H7 (cell line): ENCODE results near the gene UNC45A. TPM values are rescaled to one million over a fixed set of nuclear protein-coding genes. Genes with fewer than 3 reads are reported as not detected.
"Not testable (repeated sequence)": the region's sequence is repeated elsewhere in the genome, so short reads cannot be mapped to it uniquely, and the experiment has no call there.

Source experiments
- DNase-seq: peaks from one replicate; pipeline ENCODE4 v3.0.0; 2012
- H3K27me3 ChIP-seq: 2 replicates; pipeline ENCODE4 v1.6.0; 2011; ENCODE audit warnings: mild to moderate bottlenecking, low read length; ENCODE audit not compliant: control insufficient read depth, insufficient read depth
- H3K36me3 ChIP-seq: replicated peaks from 2 replicates; pipeline ENCODE4 v1.5.1; 2011; ENCODE audit warnings: low read length; ENCODE audit not compliant: control insufficient read depth, insufficient read depth
- H3K4me3 ChIP-seq: 2 replicates; pipeline ENCODE4 v1.5.1; 2011; ENCODE audit warnings: low read depth, mild to moderate bottlenecking, control low read depth, low read length, moderate library complexity; ENCODE audit not compliant: insufficient read depth
- total RNA-seq: library from RNA; depleted of rRNA; stranded (reverse); fragments of >200 nt; shearing (Covaris generic); gene quantifications from 2 replicates; pipeline ENCODE4 v1.2.3, GENCODE V29; 2014

Gene UNC45A
- total RNA-seq, 1 experiment from 2014 or later: 85.9 TPM

DNA sequence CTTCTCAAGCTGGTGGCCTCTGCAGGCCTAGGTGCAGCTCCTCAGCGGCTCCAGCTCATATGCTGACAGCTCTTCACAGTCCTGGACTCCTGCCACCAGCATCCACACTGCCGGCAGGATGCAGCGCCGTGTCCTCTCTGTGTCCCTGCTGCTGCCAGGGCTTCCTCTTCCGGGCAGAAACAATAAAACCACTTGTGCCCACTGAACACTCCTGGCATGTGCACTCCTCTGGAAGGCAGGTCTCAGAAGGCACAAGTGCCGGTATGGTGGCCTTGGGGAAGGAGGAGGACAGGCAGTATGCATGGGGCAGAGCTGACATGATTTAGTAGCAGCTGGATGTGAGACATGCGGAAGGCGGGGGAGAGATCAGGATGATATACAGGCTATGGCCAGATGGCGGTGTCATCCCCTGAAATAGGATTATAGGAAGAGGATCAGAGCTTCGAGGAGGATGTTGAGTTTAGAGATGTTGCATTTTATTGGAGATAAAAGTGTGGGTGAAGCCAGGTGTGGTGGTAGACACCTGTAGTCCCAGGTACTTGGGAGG lies 39.4 kb upstream of the UNC45A start:
- no peak overlapping the region for H3K4me3 ChIP-seq
- no peaks in the 10 kb centered on the region; the same call in 1 of the 2 replicates for H3K36me3 ChIP-seq
- H3K27me3 ChIP-seq: no peaks in the 10 kb centered on the region
- peak; percentile 68 for DNase-seq

DNA sequence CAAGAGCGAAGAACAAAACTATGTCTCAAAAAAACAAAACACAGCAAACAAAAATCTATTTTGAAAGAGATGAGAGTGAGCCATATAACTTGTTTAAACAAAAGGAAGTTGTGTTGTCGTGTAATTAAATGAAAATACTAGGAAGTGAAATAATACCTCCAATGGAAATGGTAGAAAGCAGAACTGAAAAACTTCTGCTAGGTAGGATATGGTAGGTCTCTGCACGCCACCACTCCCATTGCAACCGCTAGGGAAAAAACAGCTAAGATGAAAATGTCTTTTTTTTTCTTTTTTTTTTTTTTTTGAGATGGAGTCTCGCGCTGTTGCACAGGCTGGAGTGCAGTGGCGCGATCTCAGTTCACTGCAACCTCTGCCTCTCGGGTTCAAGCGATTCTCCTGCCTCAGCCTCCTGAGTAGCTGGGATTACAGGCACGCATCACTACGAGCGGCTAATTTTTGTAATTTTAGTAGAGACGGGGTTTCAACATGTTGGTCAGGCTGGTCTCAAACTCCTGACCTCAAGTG lies 37.9 kb upstream of the UNC45A start:
- H3K36me3 ChIP-seq, H3K27me3 ChIP-seq, DNase-seq, H3K4me3 ChIP-seq: not testable (repeated sequence)

DNA sequence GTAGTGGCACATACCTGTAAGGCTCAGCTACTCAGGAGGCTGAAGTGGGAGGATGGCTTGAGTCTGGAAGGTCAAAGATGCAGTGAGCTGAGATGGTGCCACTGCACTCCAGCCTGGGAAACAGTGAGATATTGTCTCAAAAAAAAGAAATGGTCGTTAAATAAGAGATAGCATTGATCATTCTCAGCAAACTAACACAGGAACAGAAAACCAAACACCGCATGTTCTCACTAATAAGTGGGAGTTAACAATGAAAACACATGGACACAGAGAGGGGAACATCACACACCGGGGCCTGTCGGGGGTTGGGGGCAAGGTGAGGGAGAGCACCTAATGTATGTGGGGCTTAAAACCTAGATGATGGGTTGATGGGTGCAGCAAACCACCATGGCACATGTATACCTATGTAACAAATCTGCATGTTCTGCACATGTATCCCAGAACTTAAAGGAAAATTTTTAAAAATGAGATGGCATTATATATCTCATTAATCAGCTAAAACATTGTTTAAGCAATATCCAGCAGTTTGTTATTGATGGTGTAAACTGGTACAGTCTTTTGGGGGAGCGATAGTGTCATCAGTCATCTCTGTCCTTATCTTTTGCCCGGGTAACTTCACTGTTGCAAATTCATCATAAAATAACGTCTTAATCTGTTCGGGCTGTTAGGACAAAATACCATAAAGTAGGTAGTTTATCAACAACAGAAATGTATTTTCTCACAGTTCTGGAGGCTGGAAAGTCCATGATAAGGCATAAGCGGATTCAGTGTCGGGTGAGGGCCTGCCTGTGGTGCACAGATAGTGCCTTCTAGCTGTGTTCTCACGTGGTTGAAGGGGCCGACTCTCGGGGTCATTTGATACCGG lies 33.7 kb upstream of the UNC45A start:
- peaks cover 11% of the 10 kb centered on the region for H3K27me3 ChIP-seq
- no peaks in the 10 kb centered on the region; the same call in 1 of the 2 replicates for H3K36me3 ChIP-seq
- H3K4me3 ChIP-seq: no peak overlapping the region
- no peak for DNase-seq

DNA sequence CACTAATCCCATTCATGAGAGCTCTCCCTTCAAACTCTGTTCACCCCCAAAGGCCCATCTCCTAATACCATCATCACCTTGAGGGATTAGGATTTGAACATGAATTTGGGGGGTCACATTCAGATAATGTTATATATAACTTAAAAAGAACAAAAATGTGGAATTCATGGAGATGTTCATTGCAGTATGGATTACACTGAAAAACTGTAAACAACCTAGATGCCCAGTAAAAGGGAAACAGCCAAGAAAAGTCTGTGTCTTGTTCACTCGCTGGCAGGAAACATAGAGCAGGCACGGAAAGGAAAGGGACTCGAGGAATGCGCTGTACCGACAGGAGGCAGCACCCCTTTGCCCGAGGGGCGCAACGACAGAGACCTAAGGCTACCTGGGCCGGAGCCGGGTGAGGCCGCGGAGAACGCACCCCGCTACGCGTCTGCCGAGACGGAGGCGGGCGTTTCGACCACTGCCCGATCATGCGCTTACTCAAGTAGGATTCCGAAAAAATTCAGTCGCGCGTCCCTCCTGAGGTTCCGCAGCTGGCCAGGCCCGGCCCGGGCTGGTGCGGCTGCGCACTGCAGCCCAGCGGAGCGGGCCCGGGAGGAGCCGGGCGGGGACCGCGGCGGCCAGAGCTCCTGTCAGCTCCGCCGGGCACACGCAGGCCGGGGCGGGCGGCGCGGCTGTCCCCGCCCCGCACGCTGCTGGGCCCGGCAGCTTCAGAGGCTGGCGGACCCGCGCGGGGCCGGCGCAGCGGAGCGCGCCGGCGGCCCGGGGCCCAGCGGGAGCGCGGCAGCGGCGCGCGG lies 32.8 kb upstream of the UNC45A start:
- DNase-seq: peak; percentile 99
- peak overlapping the region; percentile 76 for H3K4me3 ChIP-seq
- H3K36me3 ChIP-seq: no peaks in the 10 kb centered on the region; the same call in 1 of the 2 replicates
- peaks cover 11% of the 10 kb centered on the region for H3K27me3 ChIP-seq

DNA sequence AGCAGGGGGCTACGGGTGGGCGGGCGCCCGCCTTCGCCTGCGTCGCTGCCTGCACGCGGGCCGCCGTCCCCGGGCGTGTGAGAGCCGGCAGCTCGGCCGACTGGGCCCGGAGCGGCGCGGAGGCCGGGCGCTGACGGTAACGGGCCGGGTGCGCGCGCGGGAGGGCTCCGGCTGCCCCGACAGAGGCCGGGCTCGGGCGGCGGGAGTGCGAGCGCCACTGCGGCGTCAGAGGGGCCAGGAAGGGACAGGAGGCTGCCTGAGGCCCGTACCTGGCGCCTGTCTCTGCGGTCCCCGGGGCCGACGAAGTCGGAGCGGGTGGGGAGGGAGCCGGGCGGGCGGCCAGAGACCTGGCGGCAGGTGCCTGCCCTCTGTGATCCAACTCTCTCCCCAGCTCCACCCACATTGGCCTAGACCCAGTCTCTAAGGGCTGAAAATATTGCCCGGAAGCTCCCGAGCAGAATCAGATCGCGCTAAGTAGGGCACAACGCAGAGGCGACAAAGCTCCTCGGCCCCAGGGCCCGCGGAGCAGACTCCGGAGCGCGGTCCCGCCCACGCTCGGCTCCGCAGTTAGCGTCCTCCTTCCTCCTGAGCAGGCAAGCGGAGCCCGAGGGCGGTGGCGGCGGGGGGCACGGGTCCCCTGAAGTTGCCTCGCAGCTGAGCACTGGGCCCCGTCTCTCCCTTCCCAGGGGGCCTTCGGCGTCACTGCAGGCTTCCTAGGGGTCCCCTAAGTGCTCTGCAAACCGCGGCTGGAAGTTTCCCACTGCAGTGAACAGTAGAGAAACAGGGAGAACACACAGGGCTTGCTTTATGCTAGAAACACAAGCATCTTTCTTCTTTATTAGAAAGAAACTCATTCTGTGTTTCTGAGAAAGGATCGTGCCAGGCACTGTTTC lies 32.0 kb upstream of the UNC45A start, which contains the start of gene MAN2A2:
Gene MAN2A2, plus strand, starts transcription at position 463 of the 893 bp plus-strand sequence. CDS start 906 bp downstream, outside the sequence.
- Histone ChIP-seq H3K36me3 (peaks cover 1% of the 10 kb centered on the region), H3K27me3 (peaks cover 11% of the 10 kb centered on the region), H3K4me3 (peak within 1 kb of the TSS; percentile 76)
- DNase-seq: peak; percentile 91

DNA sequence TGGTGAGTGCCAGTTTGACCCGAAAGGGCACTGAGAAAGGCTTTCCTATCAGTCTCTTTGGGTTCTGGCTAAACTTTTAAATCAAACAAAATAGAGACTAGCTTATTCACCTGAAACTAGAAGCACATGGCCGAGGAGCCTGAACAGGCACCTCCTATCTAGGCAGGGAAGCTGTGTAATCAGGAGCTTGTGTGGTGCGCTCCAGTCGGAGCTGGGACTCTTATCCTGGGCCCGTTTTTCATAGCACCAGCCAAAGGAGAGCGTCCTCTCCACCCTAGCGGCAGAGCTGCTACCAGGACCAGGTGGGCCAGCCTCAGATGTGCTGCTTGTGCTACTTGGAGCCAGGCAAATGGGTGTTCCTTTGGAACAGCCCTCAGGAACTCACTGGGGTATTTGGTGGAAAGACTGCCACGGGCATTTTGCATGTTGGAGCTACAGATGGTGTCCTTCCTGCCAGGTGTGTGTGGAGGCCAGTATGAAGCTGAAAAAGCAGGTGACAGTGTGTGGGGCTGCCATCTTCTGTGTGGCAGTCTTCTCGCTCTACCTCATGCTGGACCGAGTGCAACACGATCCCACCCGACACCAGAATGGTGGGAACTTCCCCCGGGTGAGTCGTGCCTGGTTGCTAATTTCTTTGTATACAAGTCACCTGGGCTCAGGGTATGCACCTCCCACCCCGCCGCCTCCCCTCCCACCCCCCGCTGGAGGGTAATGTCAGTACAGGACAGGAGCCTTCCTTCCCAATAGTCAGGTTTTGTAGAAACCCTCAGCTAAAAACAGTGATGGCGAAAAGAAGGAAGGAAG lies 31.1 kb upstream of the UNC45A start:
- Histone ChIP-seq H3K36me3 (peaks cover 1% of the 10 kb centered on the region), H3K4me3 (peak overlapping the region; percentile 76), H3K27me3 (peaks cover 11% of the 10 kb centered on the region)
- DNase-seq: peak; percentile 88

DNA sequence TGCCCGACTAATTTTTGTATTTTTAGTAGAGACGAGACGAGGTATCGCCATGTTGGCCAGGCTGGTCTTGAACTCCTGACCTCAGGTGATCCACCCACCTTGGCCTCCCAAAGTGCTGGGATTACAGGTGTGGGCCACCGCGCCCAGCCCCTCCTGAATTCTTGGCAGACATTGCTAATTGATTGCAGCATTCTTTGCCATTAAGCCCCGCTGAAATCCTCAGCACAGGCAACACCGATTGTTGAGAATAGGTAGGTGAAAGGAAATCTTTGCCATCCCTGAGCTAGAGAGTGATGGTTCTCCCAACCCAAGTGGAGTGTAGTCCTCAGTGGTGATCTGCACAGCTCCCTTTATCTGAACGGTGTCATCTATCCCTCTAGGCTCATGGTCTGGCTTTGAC lies 30.3 kb upstream of the UNC45A start:
- H3K36me3 ChIP-seq: peaks cover 1% of the 10 kb centered on the region
- H3K4me3 ChIP-seq: no peak overlapping the region
- H3K27me3 ChIP-seq: peaks cover 11% of the 10 kb centered on the region
- DNase-seq: no peak

DNA sequence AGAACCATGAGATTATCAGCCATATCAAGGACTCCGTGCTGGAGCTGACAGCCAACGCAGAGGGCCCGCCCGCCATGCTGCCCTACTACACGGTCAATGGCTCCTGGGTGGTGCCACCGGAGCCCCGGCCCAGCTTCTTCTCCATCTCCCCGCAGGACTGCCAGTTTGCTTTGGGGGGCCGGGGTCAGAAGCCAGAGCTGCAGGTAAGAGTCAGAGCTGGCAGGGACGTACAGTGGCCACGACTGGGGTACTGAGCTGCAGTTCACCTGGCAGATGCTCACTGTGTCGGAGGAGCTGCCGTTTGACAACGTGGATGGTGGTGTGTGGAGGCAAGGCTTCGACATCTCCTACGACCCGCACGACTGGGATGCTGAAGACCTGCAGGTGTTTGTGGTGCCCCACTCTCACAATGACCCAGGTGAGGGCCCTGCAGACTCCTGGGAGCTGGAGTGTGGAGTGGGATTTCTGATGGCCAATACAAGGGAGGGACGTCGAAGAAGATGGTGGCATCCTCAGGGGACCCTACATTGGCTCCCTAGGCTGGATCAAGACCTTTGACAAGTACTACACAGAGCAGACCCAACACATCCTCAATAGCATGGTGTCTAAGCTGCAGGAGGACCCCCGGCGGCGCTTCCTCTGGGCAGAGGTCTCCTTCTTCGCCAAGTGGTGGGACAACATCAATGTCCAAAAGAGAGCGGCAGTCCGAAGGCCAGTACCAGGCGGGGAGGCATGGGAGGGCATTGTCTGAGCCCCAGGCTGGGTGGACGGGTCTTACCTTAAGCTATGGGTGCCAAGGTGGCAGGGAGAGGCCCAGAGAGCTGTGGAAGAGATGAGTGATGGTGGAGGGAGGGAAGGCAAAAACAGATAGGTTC lies 29.5 kb upstream of the UNC45A start:
- DNase-seq: no peak
- H3K36me3 ChIP-seq: peaks cover 1% of the 10 kb centered on the region
- H3K27me3 ChIP-seq: peaks cover 11% of the 10 kb centered on the region
- no peak overlapping the region for H3K4me3 ChIP-seq

DNA sequence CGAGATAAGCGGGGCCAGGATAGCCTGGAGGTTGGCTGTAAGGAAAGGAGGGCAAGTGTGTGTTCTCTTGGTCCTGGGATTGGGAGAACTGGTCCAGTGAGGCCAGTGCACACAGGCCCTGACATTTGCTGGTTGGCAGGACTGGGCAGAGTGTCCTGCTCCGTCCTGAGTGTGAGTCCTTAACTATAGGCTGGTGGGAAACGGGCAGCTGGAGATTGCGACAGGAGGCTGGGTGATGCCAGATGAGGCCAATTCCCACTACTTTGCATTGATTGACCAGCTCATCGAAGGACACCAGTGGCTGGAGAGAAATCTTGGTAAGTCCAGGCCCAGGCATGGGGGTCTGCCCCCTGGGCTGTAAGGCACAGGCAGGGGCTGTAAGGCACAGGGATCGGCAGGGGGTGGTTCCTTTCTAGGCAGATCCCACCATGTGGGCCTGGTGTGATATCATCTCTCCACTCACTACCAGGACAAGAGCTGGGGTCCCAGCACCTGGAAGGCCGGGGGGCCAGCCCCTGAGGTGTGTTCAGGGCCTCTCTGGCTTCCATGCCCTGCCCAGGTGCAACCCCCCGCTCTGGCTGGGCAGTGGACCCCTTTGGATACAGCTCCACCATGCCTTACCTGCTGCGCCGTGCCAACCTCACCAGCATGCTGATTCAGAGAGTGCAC lies 28.8 kb upstream of the UNC45A start:
- DNase-seq: no peak
- peaks cover 11% of the 10 kb centered on the region for H3K27me3 ChIP-seq
- H3K4me3 ChIP-seq: no peak overlapping the region
- peaks cover 1% of the 10 kb centered on the region for H3K36me3 ChIP-seq

DNA sequence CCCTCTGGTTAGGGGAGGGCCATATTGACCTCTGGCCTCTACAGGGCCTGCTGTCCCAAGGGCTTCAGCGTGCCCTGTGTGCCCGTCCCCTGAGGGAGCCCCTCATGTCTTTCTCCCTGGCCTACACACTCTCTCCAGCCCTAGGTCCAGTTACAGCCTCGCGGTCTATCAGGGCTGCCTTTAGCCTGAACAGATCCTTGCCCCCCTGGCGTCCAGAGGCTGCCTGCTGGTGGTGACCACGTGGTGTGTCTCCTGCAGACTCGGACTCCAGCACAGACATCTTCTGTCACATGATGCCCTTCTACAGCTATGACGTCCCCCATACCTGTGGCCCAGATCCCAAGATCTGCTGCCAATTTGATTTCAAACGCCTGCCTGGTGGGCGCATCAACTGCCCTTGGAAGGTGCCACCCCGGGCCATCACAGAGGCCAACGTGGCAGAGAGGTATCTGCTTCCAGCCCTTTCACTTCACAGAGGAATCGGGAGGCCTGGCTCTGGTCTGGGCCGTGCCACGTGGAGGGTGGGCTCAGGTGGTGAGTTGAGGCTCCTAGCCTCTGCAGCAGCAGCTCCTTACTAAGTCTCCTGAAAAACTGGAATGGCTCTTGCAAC lies 27.9 kb upstream of the UNC45A start:
- peaks cover 1% of the 10 kb centered on the region for H3K36me3 ChIP-seq
- peaks cover 11% of the 10 kb centered on the region for H3K27me3 ChIP-seq
- no peak overlapping the region for H3K4me3 ChIP-seq
- no peak for DNase-seq

DNA sequence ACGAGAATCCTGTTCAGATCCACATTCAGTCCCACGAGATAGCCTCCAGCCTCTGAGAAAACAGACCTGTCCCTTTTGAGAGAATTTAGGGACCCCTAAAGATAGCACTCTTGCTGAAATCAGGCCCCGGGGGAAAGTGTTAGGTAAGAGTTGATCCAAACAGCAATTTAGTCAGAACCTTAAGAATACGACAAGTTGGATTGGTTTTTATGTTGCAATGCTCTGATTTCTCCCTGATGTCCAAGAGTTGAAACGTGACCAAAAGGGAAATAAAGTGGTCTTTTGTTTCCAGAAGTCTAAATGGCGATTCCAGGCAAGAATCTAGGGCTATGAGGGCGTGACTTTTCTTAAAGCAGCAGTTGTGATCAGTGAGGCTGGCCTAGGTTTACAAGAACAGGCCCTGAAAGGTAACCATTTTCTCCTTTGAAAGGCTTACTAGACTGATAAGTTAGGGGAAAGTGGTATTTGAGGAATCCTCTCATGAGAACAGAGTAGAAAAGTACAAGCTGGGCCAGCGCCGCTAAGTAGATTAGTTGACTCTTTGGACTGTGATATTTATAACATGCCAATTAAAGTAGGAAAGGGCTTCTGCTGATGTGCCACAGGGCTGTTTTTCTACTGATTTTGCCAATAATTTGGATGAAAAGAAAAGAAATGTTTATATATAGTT lies 27.1 kb upstream of the UNC45A start:
- DNase-seq: no peak
- peaks cover 11% of the 10 kb centered on the region for H3K27me3 ChIP-seq
- H3K4me3 ChIP-seq: no peak overlapping the region
- H3K36me3 ChIP-seq: peaks cover 3% of the 10 kb centered on the region
